Measurements from ENCODE around the gene CRTC1.

CRTC1 gene, protein sequence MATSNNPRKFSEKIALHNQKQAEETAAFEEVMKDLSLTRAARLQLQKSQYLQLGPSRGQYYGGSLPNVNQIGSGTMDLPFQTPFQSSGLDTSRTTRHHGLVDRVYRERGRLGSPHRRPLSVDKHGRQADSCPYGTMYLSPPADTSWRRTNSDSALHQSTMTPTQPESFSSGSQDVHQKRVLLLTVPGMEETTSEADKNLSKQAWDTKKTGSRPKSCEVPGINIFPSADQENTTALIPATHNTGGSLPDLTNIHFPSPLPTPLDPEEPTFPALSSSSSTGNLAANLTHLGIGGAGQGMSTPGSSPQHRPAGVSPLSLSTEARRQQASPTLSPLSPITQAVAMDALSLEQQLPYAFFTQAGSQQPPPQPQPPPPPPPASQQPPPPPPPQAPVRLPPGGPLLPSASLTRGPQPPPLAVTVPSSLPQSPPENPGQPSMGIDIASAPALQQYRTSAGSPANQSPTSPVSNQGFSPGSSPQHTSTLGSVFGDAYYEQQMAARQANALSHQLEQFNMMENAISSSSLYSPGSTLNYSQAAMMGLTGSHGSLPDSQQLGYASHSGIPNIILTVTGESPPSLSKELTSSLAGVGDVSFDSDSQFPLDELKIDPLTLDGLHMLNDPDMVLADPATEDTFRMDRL

DNA sequence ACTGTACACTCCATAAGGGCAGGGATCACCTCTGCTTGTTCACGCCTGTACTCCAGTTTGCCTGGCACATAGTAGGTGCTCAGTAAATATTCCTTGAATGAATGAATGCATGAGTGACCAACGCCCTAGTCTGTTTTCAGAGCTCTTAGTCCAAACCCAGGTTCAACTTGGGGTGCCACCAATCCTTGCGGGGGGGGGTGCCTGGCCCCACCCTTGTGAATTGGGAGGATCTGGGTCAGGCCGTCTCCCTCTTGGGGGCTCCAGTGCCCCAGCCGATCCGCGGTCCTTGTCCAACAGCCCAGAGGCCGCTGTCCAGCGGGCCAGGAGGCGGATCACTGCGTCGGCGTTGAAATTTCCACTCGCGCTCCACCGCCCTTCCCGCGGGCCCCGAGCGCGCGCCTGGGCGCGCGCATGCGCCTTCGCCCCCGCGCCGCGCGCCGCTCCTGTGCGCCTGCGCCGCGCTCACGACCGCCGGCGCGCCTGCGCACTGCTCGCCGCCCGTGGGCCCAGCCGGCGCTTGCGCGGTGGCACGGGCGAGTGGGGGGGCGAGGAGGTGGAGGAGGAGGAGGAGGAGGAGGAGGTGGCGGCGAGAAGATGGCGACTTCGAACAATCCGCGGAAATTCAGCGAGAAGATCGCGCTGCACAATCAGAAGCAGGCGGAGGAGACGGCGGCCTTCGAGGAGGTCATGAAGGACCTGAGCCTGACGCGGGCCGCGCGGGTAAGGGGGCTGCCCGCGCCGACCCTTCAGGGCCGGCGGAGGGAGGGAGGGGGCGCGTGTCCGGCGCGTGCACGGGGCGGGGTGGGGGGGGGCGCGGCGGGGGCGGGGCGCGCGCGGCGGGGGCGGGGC lies at the start of gene CRTC1:
TSS of gene CRTC1 (plus strand) at position 572 of the 849 bp plus-strand sequence. CDS start at position 595, 23 bp downstream.
- DNase-seq (ENCODE audit: low spot score): peak; percentile 100

DNA sequence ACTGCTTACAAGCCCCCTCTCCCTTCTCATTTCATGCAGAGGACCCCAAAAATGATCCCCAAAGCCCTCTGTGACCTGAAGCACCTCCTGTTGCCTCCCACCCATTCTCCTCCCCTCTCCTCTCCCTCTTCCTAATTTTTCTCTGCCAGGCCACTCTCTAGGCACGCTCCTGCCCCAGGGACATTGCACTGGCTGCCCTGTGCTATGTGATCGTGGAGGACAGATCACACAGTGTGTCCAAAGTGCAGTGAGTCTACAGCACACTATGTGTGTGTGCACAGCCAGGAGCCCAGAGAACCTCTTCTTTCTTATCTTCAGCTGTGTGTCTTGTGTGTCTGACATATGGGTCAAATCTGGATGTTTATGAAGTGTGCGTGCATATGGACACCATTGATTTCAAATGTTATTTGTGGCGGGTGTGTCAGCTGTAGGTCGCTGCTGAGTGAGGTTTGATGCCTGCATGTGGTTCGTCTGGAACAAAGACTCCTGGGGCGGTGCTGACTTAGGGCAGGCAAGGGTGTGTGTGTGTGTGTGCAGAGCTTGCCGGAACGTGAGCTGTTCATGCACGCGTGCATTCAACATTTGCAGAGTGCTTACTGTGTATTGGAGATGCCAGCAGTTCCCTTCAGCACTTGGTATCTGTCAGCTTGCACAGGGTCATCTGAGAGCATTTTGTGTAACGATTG lies 48.7 kb upstream of the CRTC1 start:
- no peak for DNase-seq (ENCODE audit: low spot score)

DNA sequence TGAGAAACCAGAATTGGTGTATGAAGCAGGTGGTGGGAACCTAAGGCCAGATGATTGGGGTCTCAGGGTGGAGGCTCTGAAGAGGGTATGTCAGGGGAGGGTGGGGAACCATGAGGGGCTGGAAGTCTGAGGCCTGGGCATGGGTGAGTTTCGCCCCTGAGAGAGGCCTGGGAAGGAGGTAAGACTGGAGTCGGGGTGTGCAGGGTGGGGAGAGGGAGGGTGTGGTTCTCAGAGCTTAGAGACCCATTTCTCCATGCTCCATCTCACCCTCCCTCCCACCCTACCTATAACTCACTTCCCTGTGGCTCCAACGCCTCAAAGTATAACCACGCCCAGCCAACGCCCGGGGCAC lies 47.7 kb upstream of the CRTC1 start:
- no peak for DNase-seq (ENCODE audit: low spot score)

DNA sequence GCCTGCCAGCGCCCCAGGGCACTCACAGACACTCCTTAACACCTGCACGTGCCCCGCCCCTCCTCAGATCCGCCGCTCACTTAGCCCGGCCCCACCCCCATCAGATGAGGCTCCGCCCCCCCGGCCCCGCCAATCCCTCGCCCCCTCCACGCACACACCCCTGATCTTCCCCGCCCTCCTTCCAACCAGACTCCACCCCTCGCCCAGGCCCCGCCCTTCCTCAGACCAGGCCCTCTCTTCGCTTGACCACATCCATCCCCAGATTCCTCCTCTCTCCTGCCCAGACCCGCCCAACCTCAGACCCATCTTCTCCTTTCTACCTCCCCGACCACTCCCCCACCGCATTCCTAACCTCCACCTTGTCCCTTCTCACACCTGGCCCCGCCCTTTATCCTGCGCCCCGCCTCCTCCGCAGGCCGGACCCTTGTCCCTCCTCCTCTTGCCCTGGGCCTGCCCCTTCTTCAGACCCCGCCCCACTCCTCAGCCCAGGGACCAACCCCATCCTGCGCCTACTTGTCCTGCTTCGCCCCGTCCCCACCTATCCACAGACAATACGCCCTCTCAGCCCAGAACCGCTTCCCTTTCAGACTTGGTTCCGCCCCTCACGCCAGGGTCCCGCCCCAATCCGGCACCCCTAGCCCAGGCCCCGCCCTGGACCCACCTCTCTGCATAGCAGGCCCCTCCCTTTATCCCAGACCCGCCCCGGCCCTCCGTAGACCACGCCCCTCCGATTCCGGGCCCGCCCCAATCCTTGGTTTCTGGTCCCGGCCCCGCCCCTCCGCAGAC lies 47.1 kb upstream of the CRTC1 start:
- peak; percentile 100 for DNase-seq (ENCODE audit: low spot score)

DNA sequence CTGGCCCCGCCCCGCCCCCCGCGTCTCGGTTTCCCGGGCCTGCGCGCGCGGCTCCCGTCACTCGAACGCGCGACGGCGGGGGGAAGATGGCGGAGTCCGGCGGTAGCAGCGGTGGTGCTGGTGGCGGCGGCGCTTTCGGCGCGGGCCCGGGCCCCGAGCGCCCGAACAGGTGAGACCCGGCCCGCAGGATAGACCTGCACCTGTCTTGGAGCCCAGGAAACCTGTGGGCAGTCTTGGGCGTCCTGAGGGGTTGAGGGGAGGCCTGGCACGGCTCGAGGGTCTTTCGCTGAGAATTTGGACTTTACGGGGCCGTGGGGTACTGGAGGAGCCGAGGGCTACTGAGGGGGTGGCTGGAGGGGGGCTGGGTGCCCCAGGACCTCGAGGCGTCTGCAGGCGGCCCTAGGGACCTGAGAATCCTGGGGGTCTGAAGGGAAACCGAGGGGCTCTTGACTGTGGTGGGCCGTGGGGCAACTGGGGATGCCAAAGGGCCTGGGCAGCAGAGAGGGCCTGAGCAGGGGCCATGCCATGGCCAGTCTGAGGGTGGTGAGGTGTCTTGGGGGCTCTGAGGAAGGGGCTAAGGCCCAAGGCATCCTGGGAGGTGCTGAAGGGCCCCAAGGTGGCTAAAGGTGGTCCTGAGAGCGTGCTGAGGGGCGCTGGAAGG lies 46.4 kb upstream of the CRTC1 start, which contains the start of gene KLHL26:
TSS of gene KLHL26 (plus strand) at position 60 of the 661 bp plus-strand sequence. CDS start at position 87, 27 bp downstream.
- no peak for DNase-seq (ENCODE audit: low spot score)

DNA sequence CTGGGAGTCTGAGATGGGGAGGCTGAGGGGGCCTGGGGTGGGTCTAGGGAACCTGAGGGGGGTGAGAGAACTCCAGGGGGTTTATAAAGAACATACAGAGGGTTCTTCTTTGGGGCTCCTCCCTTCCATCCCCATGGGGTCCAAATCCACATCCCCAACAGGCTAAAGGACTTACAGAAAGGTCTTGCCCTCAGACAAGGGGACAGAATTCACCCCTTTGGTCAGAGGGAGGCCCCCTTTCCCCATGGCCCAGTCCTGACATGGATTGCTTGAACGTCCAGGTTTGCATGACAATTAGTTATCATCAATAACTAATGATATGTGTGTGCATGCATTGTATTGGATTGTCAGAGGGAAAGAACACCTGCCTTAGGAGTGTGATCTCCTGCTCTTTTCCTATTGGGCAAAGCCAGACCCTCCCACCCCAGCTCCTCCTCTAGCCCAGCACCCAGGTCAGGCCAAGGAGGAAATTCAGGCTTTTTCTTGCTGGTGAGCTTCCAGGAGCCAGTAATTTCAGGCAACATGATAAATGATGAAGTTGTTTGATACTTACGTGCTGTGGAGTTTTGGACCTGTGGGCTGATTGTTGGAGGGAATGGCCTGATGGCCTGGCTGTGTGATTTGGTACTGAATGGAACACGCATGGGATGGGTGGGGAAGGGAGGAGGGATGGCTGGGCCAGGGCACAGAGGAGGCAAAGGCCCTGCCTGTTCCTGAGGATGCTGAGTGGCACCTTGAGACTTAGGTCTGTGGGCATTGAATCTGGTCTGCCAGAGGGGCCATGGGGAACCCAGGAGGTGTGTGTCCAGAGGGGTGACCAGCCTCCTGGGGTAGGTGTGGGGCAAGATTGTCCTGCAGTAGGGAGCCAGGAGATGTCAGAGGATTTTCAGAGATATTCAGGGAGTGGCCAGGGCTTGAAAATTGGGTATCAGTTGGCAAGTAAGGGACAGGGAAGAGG lies 45.5 kb upstream of the CRTC1 start:
- DNase-seq (ENCODE audit: low spot score): no peak

DNA sequence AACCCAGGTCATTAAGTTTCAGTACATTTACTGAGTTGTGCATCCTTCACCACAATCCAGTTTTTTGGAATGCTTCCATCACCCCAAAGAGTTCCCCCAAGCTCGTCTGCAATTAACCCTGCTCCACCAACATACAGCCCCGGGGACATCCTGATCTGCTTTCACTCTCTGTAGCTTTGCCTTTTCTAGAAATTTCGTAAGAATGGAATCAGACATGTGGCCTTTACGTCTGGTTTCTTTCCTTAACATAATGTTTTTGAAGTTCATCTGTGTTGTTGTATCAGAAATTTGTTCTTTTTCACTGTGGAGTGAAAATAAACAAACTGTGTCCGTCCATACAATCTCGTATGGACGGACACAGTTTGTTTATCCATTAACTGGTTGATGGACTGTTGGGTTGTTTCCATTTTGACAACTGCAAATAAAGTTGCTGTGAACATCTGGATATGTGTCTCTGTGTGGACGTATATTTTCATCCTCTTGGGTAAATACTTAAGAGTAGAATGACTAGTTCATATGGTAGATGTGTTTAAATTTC lies 43.7 kb upstream of the CRTC1 start:
- DNase-seq (ENCODE audit: low spot score): no peak

DNA sequence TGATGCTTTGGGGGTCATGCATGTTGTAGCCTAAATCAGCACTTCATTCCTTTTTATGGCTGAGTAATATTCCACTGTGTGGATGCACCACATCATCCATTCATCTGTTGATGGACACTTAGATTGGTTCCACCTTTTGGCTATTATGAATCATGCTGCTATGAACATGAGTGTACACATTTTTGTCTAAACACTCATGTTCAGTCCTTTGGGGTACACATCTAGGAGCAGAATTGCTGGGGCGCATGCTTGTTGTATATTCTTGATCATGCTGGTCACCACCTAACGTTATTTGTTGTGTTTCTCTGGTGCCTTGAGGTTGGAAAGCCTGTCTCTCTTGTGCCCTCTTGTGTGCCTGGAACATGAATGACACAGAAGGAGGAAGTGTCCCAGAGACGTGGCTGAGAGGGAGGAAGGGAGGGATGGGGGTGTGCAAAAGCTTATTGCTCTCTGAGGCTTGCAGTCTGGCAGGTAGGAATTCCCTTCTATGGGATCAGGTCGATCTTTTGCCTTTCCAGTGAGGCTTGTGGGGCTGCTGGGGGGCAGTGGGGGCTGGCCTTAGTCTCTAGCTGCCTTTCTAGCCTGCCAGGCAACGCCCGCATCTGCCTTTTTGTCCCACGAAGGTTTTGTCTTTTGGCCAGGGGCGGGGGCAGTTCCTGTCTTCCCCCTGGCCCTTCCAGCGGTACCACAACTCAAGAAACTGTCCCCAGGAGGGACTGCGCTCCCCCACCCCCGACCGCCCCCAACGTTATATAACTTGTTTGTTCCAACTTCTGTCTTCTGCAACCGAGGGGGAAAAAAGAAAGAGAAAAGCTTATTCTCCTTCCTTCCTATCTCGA lies 39.1 kb upstream of the CRTC1 start:
- no peak for DNase-seq (ENCODE audit: low spot score)

DNA sequence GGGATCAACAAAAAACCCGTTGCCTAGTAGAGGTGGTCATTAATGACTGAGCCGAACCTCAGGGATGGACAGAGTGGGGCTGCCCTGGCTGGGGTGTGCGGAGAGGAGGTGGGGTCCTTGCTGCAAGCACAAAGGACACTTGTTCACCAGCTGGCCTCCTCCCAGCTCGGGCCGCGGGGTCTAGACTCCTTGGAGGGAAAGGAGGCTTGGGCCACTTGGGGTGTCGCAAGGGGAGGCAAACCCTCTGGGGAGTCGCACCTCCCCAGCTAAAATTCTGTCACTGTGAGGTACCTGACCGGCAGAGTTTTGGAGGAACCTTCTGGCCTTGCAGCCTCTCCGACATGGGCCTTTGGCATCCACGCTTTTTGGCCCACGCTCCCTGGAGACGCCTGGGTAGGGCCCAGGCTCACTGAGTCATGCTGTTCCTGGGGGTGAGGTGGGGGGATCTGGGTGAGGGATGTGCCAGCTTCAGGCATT lies 38.4 kb upstream of the CRTC1 start:
- no peak for DNase-seq (ENCODE audit: low spot score)

DNA sequence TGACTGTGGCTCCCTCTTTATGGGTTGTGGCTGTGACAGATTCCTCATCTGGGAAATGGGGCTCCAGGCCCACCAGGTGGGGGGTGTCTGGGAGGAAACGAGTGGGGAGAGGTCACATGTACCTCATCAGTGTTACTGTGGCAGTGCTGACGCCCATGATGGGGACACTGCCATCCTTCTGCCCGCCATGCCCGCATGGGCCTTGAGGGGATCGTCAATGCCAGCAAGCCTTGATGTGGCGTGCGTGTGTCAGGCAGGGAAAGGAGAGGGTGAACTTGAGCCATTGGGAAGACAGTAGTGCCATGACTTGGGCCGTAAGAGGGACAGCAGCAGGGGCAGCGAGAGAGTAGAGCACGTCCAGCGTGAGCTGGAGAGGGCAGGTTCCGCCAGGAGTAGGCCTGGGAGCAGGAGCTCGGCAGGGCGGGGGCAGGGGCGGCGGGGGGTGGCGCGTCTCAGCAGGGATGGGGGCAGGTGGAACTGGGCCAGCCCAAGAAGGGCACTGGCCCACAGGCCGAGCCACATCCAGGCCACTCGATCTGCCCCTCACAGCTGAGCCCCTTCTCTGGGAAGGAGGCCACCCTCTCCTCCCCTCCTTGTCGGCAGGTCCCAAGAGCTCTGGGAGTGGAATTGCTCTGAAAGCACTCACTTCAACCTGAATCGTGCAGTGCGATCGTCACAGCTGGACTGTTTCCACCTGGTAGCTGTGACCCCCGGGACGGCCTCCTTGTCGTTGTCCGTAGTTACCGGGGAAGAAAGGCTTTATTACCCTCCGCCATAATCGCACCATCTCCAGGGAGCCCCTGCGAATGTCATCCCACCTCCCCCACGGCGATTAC lies 36.7 kb upstream of the CRTC1 start:
- DNase-seq (ENCODE audit: low spot score): no peak

DNA sequence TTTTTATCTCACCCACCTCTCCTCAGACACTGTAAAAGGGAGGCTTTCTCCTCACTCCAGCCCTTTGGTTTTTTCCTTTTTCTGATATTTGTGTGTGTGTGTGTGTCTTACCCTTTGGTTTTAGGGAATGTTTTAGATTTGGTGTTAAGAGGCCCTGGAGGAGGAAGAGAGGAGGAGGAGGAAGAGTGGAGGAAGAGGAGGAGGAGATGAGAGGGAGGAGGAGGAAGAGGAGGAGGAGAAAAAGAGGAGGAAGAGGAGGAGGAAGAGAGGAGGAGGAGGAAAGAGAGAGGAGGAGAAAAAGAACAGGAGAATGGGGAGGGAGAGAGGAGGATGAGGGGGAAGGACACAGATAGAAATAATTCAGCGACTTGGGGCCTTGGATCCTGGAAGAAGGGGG lies 36.1 kb upstream of the CRTC1 start:
- no peak for DNase-seq (ENCODE audit: low spot score)

DNA sequence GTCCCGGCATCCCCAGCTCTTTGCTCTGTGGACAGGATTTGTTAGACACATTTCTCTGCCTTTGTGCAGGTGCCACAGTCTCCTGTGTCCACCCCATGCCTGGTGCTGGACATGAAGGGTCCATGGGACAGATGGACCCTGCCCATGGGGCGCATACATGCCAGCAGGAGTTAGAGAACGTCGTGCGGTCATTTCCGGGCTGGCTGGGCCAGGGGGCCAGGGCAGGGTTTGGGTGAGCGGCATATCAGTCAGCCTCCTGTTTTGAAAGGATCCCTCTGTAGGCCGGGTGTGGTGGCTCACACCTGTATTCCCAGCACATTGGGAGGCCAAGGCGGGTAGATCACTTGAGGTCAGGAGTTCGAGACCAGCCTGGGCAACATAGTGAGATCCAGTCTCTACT lies 35.7 kb upstream of the CRTC1 start:
- no peak for DNase-seq (ENCODE audit: low spot score)

DNA sequence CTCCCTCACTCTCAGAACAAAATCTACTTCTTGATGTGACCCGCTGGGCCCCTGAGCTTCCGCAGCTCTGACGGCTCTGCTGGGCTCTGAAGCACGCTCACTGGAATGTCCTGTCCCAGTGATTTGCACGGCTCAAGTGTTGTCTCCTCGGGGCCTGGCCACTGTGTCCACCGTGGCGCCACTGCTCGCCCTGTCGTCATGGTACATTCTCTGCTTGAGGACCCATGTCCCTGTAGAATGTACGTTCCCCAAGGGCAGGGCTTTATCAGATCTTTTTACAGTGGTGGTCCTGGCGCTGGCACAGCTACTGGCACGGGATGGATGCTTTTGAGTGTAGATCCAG lies 34.5 kb upstream of the CRTC1 start:
- no peak for DNase-seq (ENCODE audit: low spot score)

DNA sequence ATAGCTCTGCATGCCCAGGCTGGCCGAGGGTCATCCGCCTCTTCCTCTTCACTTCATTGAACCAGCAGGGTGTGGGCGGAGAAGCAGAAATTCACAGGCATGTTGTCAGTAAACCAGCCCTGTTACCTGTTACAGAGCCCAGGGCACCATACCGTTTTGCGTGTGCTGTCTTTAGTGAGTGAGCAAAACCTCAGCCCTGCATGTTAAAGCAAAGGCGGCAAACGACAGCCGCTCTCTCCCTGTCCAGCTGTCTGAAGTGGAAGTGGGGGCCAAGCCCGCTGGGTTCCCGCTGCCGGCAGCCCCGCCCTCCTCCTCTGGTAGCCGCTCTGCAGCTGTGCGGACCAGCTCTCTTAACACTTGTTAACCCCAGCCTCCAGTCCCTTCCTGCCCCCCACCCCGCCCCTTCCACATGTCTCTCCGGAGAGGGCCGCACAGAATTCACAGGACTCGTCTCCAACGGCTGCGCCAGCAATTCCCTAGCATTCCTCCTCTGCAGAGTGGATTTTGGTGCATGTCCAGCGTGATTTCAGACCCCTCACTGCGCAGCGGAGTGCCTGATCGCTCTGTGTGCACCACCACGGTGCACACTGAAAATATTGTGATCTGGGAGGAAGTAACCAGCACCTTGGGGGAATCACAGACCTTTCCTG lies 34.0 kb upstream of the CRTC1 start:
- peak; percentile 48 for DNase-seq (ENCODE audit: low spot score)

DNA sequence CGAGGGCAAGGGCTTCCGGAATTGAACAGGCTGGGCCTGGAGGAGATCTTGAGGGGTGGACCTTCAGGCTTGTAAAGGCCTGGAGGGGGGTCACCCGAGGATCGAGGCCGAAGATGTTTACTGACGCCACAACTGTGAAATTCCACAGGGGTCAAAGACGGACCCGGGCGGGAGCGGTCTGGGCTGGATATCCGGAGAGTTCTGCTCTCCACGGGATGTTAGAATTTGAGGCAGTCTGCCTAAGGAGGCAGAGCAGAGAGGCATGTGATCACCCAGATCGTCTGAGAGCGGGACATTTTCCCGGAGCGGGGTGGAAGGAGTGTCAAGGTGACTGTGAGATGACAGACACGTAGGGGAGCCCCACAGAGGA lies 33.5 kb upstream of the CRTC1 start:
- peak; percentile 65 for DNase-seq (ENCODE audit: low spot score)

DNA sequence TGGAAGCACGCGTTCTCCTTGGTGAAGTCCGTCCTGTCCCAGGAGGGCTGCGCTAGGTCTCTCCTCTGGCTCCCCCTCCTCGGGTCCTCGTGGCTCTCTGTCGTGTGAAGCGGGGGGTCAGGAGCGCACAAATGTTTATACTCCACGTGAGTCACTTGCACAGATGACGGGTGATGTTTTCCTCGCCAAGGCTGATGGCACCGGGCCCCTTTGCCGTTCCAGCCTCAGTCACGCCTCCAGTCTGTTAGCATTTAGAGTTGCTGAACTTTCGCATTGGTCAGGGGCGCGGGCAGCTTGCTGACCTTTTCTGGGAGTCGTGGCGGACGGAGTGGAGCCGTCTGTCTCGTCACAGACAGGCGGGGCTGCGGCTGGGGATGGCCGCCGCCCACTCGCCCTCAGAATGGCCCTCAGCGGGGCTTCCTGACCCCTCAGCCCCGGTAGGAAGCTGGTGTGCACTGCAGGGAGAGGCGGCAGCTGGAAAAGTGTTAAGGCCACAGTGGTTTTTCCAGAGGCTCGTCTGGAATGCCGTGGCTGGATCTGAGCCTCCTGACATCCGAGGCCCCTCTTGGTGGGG lies 32.9 kb upstream of the CRTC1 start:
- DNase-seq (ENCODE audit: low spot score): peak; percentile 74

DNA sequence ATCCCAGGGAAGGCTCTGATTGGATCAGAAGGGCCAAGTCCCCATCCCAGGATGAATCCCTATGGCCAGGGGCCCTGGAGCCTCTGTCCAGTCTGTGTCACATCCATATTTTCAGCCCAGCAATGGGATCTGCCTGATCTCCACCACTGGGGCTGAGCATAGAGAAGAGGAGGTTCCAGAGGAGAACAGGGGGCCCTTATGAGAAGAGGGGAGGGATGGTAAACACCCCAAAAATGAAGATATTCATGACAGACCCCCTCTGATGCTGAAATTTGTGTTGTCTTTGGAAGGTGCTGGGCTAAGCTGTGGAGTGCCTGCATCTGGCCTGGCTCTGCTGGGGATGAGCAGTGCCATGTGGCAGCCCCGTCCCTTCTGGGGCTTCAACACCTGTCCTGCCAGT lies 32.2 kb upstream of the CRTC1 start:
- no peak for DNase-seq (ENCODE audit: low spot score)

All from GM03348 (cell line).